GM23248 (cell line): ENCODE data around the gene NPIPB4. TPM values are rescaled to one million over a fixed set of nuclear protein-coding genes. Genes with fewer than 3 reads are reported as not detected.

Source experiments
- polyA plus RNA-seq: library from polyadenylated mRNA; unstranded; fragments of >200 nt; fragmentation: Nextera tagmentation; extraction: Ambion mirVana; gene quantifications from 2 replicates; pipeline ENCODE4 v1.2.1, GENCODE V29; 2016
- small RNA-seq: library from RNA; depleted of rRNA; stranded (forward); fragments of <200 nt; gene quantifications from one replicate; pipeline ENCODE3, GENCODE V24; 2014; ENCODE audit warnings: low read depth, low replicate concordance
- total RNA-seq: library from RNA; depleted of rRNA; stranded (reverse); fragments of >200 nt; shearing (Covaris generic); gene quantifications from 2 replicates; pipeline ENCODE4 v1.2.3, GENCODE V29; 2014; rRNA removed

NPIPB4 gene
- total and polyA plus RNA-seq, 2 experiments from 2014 or later: 14.6 to 23.9 TPM

Small RNA genes within 50 kb of the gene (small RNA-seq; reads per million reads assigned to genes)
- not detected for gene AC092375.3

Other genes with a start within 250 kb of the NPIPB4 start
- not detected in 2 replicates for gene IGSF6, start 205.1 kb downstream of the NPIPB4 start, total RNA-seq
- 0.14 and 0.18 TPM in 2 replicates for gene IGSF6, start 205.1 kb downstream of the NPIPB4 start, polyA plus RNA-seq
- gene OTOA, start 193.8 kb downstream of the NPIPB4 start, total RNA-seq: not detected in 2 replicates
- gene OTOA, start 193.8 kb downstream of the NPIPB4 start, polyA plus RNA-seq: not detected in 2 replicates
- gene UQCRC2, start 95.6 kb upstream of the NPIPB4 start, total RNA-seq: 116 and 129 TPM in 2 replicates
- gene UQCRC2, start 95.6 kb upstream of the NPIPB4 start, polyA plus RNA-seq: 107 and 116 TPM in 2 replicates
- not detected in 2 replicates for gene PDZD9, start 143.4 kb upstream of the NPIPB4 start, total RNA-seq
- not detected in 2 replicates for gene PDZD9, start 143.4 kb upstream of the NPIPB4 start, polyA plus RNA-seq
- gene MOSMO, start 150.4 kb upstream of the NPIPB4 start, total RNA-seq: 11.7 and 17.1 TPM in 2 replicates
- gene MOSMO, start 150.4 kb upstream of the NPIPB4 start, polyA plus RNA-seq: 2.3 and 2.7 TPM in 2 replicates
- not detected in 2 replicates for gene VWA3A, start 234.8 kb upstream of the NPIPB4 start, total RNA-seq
- gene VWA3A, start 234.8 kb upstream of the NPIPB4 start, polyA plus RNA-seq: not detected in 2 replicates